Measurements from ENCODE around the gene PPP1R1C. TPM values are rescaled to one million over a fixed set of nuclear protein-coding genes. Genes with fewer than 3 reads are reported as not detected.

The PPP1R1C gene
- polyA plus RNA-seq, 1 donor from 2014 or later = not detected

GRCh38 chr2:182078988-182079602, 93.4 kb downstream of the PPP1R1C start:
- Mint-ChIP-seq H3K4me1 (no peaks in the 10 kb centered on the region), H3K36me3 (peaks cover 2% of the 10 kb centered on the region), H3K27ac (no peak overlapping the region), H3K4me3 (no peak overlapping the region), H3K9me3 (peaks cover 0 to 1% (median 0%) of the 10 kb centered on the region in 3 donors), H3K27me3 (peaks cover 3% of the 10 kb centered on the region)

GRCh38 chr2:182080493-182080892, 94.8 kb downstream of the PPP1R1C start:
- Mint-ChIP-seq H3K36me3 (peaks cover 2% of the 10 kb centered on the region), H3K4me3 (no peak overlapping the region), H3K9me3 (no peaks in the 10 kb centered on the region), H3K27ac (no peak overlapping the region), H3K27me3 (peaks cover 3% of the 10 kb centered on the region), H3K4me1 (no peaks in the 10 kb centered on the region)

GRCh38 chr2:182081602-182082260, 96.1 kb downstream of the PPP1R1C start:
- Mint-ChIP-seq H3K9me3 (no peaks in the 10 kb centered on the region), H3K27ac (no peak overlapping the region), H3K36me3 (peaks cover 2% of the 10 kb centered on the region), H3K4me3 (no peak overlapping the region), H3K4me1 (no peaks in the 10 kb centered on the region), H3K27me3 (peaks cover 3% of the 10 kb centered on the region)

- Mint-ChIP-seq H3K4me1 (no peaks in the 10 kb centered on the region), H3K36me3 (no peaks in the 10 kb centered on the region), H3K9me3 (no peaks in the 10 kb centered on the region), H3K4me3 (no peak overlapping the region), H3K27ac (no peak overlapping the region), H3K27me3 (peaks cover 2% of the 10 kb centered on the region)
Measured at GRCh38 chr2:182088681-182089320, 103.1 kb downstream of the PPP1R1C start.

GRCh38 chr2:182090486-182090885, 104.8 kb downstream of the PPP1R1C start:
- H3K4me1 Mint-ChIP-seq = no peaks in the 10 kb centered on the region
- no peak overlapping the region for H3K27ac Mint-ChIP-seq
- peaks cover 2% of the 10 kb centered on the region for H3K27me3 Mint-ChIP-seq
- no peak overlapping the region for H3K4me3 Mint-ChIP-seq
- H3K9me3 Mint-ChIP-seq = no peaks in the 10 kb centered on the region
- H3K36me3 Mint-ChIP-seq = no peaks in the 10 kb centered on the region

- Mint-ChIP-seq H3K27ac (peak overlapping the region in 1 of 3 donors; percentile 17), H3K36me3 (no peaks in the 10 kb centered on the region), H3K27me3 (no peaks in the 10 kb centered on the region), H3K4me1 (peaks cover 0 to 2% (median 1%) of the 10 kb centered on the region in 3 donors), H3K9me3 (no peaks in the 10 kb centered on the region), H3K4me3 (no peak overlapping the region)
Measured at GRCh38 chr2:182097571-182098164, 112.0 kb downstream of the PPP1R1C start.

- H3K27ac Mint-ChIP-seq = no peak overlapping the region
- H3K4me1 Mint-ChIP-seq = peaks cover 0 to 2% (median 1%) of the 10 kb centered on the region in 3 donors
- peaks cover 2% of the 10 kb centered on the region for H3K36me3 Mint-ChIP-seq
- no peak overlapping the region for H3K4me3 Mint-ChIP-seq
- no peaks in the 10 kb centered on the region for H3K27me3 Mint-ChIP-seq
- no peaks in the 10 kb centered on the region for H3K9me3 Mint-ChIP-seq
Measured at GRCh38 chr2:182098648-182099047, 113.0 kb downstream of the PPP1R1C start.

GRCh38 chr2:182101263-182101662, 115.6 kb downstream of the PPP1R1C start:
- no peaks in the 10 kb centered on the region for H3K27me3 Mint-ChIP-seq
- H3K9me3 Mint-ChIP-seq = no peaks in the 10 kb centered on the region
- H3K27ac Mint-ChIP-seq = no peak overlapping the region
- peaks cover 0 to 2% (median 1%) of the 10 kb centered on the region in 3 donors for H3K4me1 Mint-ChIP-seq
- H3K4me3 Mint-ChIP-seq = no peak overlapping the region
- peaks cover 2% of the 10 kb centered on the region for H3K36me3 Mint-ChIP-seq

- Mint-ChIP-seq H3K36me3 (peaks cover 2% of the 10 kb centered on the region), H3K4me3 (no peak overlapping the region), H3K4me1 (no peaks in the 10 kb centered on the region), H3K27me3 (no peaks in the 10 kb centered on the region), H3K27ac (no peak overlapping the region), H3K9me3 (no peaks in the 10 kb centered on the region)
Measured at GRCh38 chr2:182103526-182103925, 117.9 kb downstream of the PPP1R1C start.

- Mint-ChIP-seq H3K27ac (no peak overlapping the region), H3K4me3 (no peak overlapping the region), H3K27me3 (no peaks in the 10 kb centered on the region), H3K9me3 (no peaks in the 10 kb centered on the region), H3K4me1 (no peaks in the 10 kb centered on the region), H3K36me3 (no peaks in the 10 kb centered on the region)
Measured at GRCh38 chr2:182110347-182110746, 124.7 kb downstream of the PPP1R1C start.

GRCh38 chr2:182113334-182113733, 127.7 kb downstream of the PPP1R1C start:
- Mint-ChIP-seq H3K27me3 (no peaks in the 10 kb centered on the region), H3K27ac (no peak overlapping the region), H3K36me3 (no peaks in the 10 kb centered on the region), H3K9me3 (no peaks in the 10 kb centered on the region), H3K4me3 (no peak overlapping the region), H3K4me1 (no peaks in the 10 kb centered on the region)

GRCh38 chr2:182115258-182115657, 129.6 kb downstream of the PPP1R1C start:
- Mint-ChIP-seq H3K27me3 (no peaks in the 10 kb centered on the region), H3K27ac (no peak overlapping the region), H3K9me3 (no peaks in the 10 kb centered on the region), H3K4me3 (no peak overlapping the region), H3K36me3 (no peaks in the 10 kb centered on the region), H3K4me1 (no peaks in the 10 kb centered on the region)

GRCh38 chr2:182116774-182117173, 131.1 kb downstream of the PPP1R1C start:
- no peaks in the 10 kb centered on the region for H3K9me3 Mint-ChIP-seq
- no peaks in the 10 kb centered on the region for H3K27me3 Mint-ChIP-seq
- H3K36me3 Mint-ChIP-seq = no peaks in the 10 kb centered on the region
- no peak overlapping the region for H3K27ac Mint-ChIP-seq
- H3K4me1 Mint-ChIP-seq = no peaks in the 10 kb centered on the region
- no peak overlapping the region for H3K4me3 Mint-ChIP-seq

- Mint-ChIP-seq H3K4me3 (no peak overlapping the region), H3K36me3 (no peaks in the 10 kb centered on the region), H3K27me3 (no peaks in the 10 kb centered on the region), H3K27ac (no peak overlapping the region), H3K4me1 (no peaks in the 10 kb centered on the region), H3K9me3 (no peaks in the 10 kb centered on the region)
Measured at GRCh38 chr2:182117196-182117595, 131.5 kb downstream of the PPP1R1C start.

- Mint-ChIP-seq H3K36me3 (no peaks in the 10 kb centered on the region), H3K9me3 (no peaks in the 10 kb centered on the region), H3K4me3 (no peak overlapping the region), H3K4me1 (no peaks in the 10 kb centered on the region), H3K27ac (no peak overlapping the region), H3K27me3 (peaks cover 2% of the 10 kb centered on the region)
Measured at GRCh38 chr2:182128821-182129707, 143.4 kb downstream of the PPP1R1C start.
